HepG2 (cell line): ENCODE results near the gene SNAP23. TPM values are rescaled to one million over a fixed set of nuclear protein-coding genes. Genes with fewer than 3 reads are reported as not detected.

Experiments
- ARNT ChIP-seq: fragments of 450-650 bp; IDR thresholded peaks from 2 replicates; pipeline ENCODE4 v1.6.1; 2017
- FUBP1 ChIP-seq: sonication (generic); formaldehyde crosslinking; IDR thresholded peaks from 2 replicates; pipeline ENCODE4 v1.5.1; 2020; ENCODE audit warnings: missing genetic modification reagents, mild to moderate bottlenecking, borderline replicate concordance
- HNF4A ChIP-seq: sonication (generic); formaldehyde crosslinking; IDR thresholded peaks from 2 replicates; pipeline ENCODE4 v1.4.0; 2020; ENCODE audit warnings: missing genetic modification reagents
- HNRNPH1 ChIP-seq: fragments of 200-400 bp; formaldehyde crosslinking; optimal IDR thresholded peaks from 2 replicates; pipeline ENCODE3; 2017; ENCODE audit warnings: mild to moderate bottlenecking, low read depth, low read length
- JARID2 ChIP-seq: sonication (generic); formaldehyde crosslinking; IDR thresholded peaks from 2 replicates; pipeline ENCODE4 v1.8.1; 2023; ENCODE audit warnings: missing genetic modification reagents, inconsistent platforms; ENCODE audit not compliant: insufficient replicate concordance
- MED1 ChIP-seq: sonication (generic); formaldehyde crosslinking; IDR thresholded peaks from 2 replicates; pipeline ENCODE4 v1.4.0; 2020; ENCODE audit warnings: missing genetic modification reagents
- NCOA5 ChIP-seq: sonication (generic); formaldehyde crosslinking; IDR thresholded peaks from 2 replicates; pipeline ENCODE4 v1.4.0; 2020; ENCODE audit warnings: missing genetic modification reagents
- PAXIP1 ChIP-seq: sonication (generic); formaldehyde crosslinking; conservative IDR thresholded peaks from 2 replicates; pipeline ENCODE4 v1.4.0; 2020; ENCODE audit warnings: mild to moderate bottlenecking, missing genetic modification reagents, moderate library complexity
- PHB2 ChIP-seq: fragments of 450-650 bp; IDR thresholded peaks from 2 replicates; pipeline ENCODE4 v1.6.1; 2018; ENCODE audit not compliant: partially characterized antibody
- REPIN1 ChIP-seq: sonication (generic); formaldehyde crosslinking; IDR thresholded peaks from 2 replicates; pipeline ENCODE4 v1.8.0; 2022; ENCODE audit warnings: missing genetic modification reagents, low read depth, mild to moderate bottlenecking, borderline replicate concordance
- TFAP4 ChIP-seq: sonication (generic); IDR thresholded peaks from 2 replicates; pipeline ENCODE4 v1.6.1; 2016; ENCODE audit warnings: low read depth, borderline replicate concordance
- THRA ChIP-seq: sonication (generic); formaldehyde crosslinking; IDR thresholded peaks from 2 replicates; pipeline ENCODE4 v1.4.0; 2020; ENCODE audit warnings: missing genetic modification reagents, borderline replicate concordance
- ZNF230 ChIP-seq: sonication (generic); formaldehyde crosslinking; IDR thresholded peaks from 2 replicates; pipeline ENCODE4 v1.4.0; 2020; ENCODE audit warnings: mild to moderate bottlenecking, missing genetic modification reagents
- ZNF343 ChIP-seq: sonication (generic); formaldehyde crosslinking; IDR thresholded peaks from 2 replicates; pipeline ENCODE4 v1.4.0; 2020; ENCODE audit warnings: mild to moderate bottlenecking, missing genetic modification reagents
- ZNF615 ChIP-seq: sonication (generic); formaldehyde crosslinking; IDR thresholded peaks from 2 replicates; pipeline ENCODE4 v1.5.0; 2020; ENCODE audit warnings: mild to moderate bottlenecking, missing genetic modification reagents, borderline replicate concordance
- ZNF747 ChIP-seq: sonication (generic); formaldehyde crosslinking; IDR thresholded peaks from 2 replicates; pipeline ENCODE4 v1.8.1; 2023; ENCODE audit warnings: missing genetic modification reagents, mild to moderate bottlenecking, borderline replicate concordance
- ZNF780A ChIP-seq: sonication (generic); formaldehyde crosslinking; IDR thresholded peaks from 2 replicates; pipeline ENCODE4 v1.8.0; 2022; ENCODE audit warnings: mild to moderate bottlenecking, missing genetic modification reagents, moderate library complexity
- polyA plus RNA-seq, 8 experiments: library from polyadenylated mRNA; depleted of rRNA in 3 of 8; stranded (reverse) in 7 of 8; unstranded in 1 of 8; fragments of >200 nt; fragmentation: Illumina TruSeq in 4 of 8; extraction: Trizol in 4 of 8; gene quantifications; 2 replicates each; pipeline versions ENCODE4 v1.2.1 to v1.2.3, GENCODE V29; 2011 to 2016; ENCODE audit warnings: low read depth in 4 of 8, missing spikeins in 1 of 8, mixed read lengths in 1 of 8; ENCODE audit not compliant: insufficient read depth in 1 of 8
- total RNA-seq, 5 experiments: library from RNA; depleted of rRNA; stranded (reverse); fragments of >200 nt; fragmentation: Illumina TruSeq; extraction: Trizol; gene quantifications; 2 replicates each; pipeline ENCODE4 v1.2.3, GENCODE V29; 2016; ENCODE audit warnings: low read depth in 1 of 5
- TF ChIP-seq, protein P1 (sequence below): sonication (generic); formaldehyde crosslinking; IDR thresholded peaks from 2 replicates; pipeline ENCODE4 v1.8.1; 2023; ENCODE audit warnings: mild to moderate bottlenecking, missing genetic modification reagents, borderline replicate concordance
- TF ChIP-seq, protein P2 (sequence below): IDR thresholded peaks from 2 replicates; pipeline ENCODE4 v1.6.1; 2018; ENCODE audit warnings: missing genetic modification reagents

The SNAP23 gene
- total and polyA plus RNA-seq, 2 of the 13 experiments (the other 11 are each of a cell fraction or from before 2014, with no cell fraction given), result 37.0 to 101 TPM

DNA sequence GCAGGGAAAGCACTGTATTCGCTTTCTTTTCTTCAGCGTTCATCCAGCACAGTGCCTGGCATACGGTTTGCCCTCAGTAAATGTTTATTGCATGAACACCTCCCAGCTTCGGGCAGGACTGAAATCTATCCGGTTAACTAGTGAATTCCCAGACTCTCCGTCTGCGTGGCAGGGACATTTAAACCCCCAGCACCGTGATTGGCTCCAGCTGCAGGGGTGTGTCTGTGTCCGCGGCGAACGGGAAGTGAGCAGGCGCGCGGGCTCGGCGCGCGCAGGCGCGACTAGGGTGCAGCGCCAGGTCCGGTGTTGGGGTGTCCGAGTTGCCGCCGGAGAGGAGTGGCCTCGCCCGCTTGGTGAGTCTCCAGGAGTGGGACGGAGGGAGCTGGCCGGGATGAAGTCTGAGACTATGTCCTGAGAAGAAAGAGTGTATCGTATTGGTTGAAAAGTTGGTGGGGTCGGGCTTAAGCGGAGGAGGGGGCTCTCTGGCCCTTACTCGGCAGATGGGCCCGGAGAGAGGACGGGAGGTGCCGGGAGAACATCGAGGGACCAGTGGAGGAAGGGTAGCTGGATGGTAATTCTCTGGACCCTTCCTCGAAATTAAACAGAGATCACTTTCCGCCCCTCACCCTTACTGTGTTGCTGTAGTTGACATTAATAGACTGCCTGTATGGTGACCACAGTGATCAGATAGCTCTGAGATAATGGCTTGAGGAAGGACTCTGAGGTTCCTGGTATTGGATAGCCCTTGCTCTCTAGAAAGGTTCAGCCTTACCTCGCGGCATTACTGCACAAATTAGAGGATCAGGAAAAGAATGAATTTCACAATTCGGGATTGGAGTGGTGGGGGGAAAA, at the start of gene SNAP23 (continued):
- 0 out of 2 replicates have a peak, but pooled peaks have one; percentile 36 for TF ChIP-seq ZNF230 (CRISPR knock-in tag)
- TF ChIP-seq TFAP4, result peak; percentile 80
- TF ChIP-seq, protein P1, sequence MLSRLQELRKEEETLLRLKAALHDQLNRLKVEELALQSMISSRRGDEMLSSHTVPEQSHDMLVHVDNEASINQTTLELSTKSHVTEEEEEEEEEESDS (CRISPR knock-in tag), result no peak
- TF ChIP-seq HNF4A (CRISPR knock-in tag), result no peak
- TF ChIP-seq MED1 (CRISPR knock-in tag), result 0 out of 2 replicates have a peak, but pooled peaks have one; percentile 39
- no peak for TF ChIP-seq HNRNPH1
- TF ChIP-seq PHB2, result no peak
- TF ChIP-seq NCOA5 (CRISPR knock-in tag), result no peak
- TF ChIP-seq ZNF747 (CRISPR knock-in tag), result no peak
- TF ChIP-seq FUBP1 (CRISPR knock-in tag), result no peak
- TF ChIP-seq ZNF615, result no peak
- no peak for TF ChIP-seq ZNF780A (CRISPR knock-in tag)
- no peak for TF ChIP-seq JARID2 (CRISPR knock-in tag)
- TF ChIP-seq ARNT, result no peak
- peak; percentile 54; the same call in 1 of the 2 replicates for TF ChIP-seq REPIN1 (CRISPR knock-in tag)
- TF ChIP-seq ZNF343 (CRISPR knock-in tag), result no peak
- TF ChIP-seq, protein P2, sequence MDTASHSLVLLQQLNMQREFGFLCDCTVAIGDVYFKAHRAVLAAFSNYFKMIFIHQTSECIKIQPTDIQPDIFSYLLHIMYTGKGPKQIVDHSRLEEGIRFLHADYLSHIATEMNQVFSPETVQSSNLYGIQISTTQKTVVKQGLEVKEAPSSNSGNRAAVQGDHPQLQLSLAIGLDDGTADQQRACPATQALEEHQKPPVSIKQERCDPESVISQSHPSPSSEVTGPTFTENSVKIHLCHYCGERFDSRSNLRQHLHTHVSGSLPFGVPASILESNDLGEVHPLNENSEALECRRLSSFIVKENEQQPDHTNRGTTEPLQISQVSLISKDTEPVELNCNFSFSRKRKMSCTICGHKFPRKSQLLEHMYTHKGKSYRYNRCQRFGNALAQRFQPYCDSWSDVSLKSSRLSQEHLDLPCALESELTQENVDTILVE (CRISPR knock-in tag), result no peak; the same call in 1 of the 2 replicates
- TF ChIP-seq PAXIP1 (CRISPR knock-in tag), result peak; percentile 39; the same call in 1 of the 2 replicates
- TF ChIP-seq THRA (CRISPR knock-in tag), result peak; percentile 52; the same call in 1 of the 2 replicates
